ENCODE data around the gene USPL1.

Gene USPL1

DNA sequence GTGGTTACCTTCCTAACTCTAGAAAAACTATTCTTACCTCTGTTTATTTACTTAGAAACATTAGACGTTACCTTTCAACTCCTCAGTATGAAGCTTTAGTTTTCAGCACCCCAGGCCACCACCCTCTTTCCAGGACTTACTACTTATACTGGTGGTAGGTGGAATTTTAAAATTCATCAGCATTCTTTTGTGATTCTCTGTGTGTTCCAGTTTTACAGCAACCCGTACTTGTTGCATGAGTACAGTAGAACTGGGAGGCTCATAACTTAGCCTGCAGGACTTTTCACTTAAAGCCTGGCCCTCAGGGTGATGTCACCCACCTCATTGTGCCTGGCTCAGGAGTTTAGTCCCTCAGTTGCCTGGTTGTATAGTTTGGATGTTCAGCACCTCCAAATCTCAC is 68.3 kb downstream of the USPL1 start:
- H3K9ac ChIP-seq: no peak overlapping the region
- no peaks in the 10 kb centered on the region for H3K36me3 ChIP-seq
- no peaks in the 10 kb centered on the region for H4K20me1 ChIP-seq
- H3K4me3 ChIP-seq: no peak overlapping the region
- no peak overlapping the region; a peak in 1 of 22 replicates for H3K27ac ChIP-seq
- H3K9me3 ChIP-seq (replicated peaks in 1 of 11): peaks cover 0 to 5% (median 0%) of the 10 kb centered on the region in 11 experiments; a peak in 1 of 22 replicates
- H3K4me2 ChIP-seq: peak overlapping the region in 4 of 11 experiments; percentile 8 to 35 (median 16); a peak in 5 of 22 replicates
- TF ChIP-seq Cebpa-rat (IDR thresholded peaks at IDR 0.05): no peak
- no peaks in the 10 kb centered on the region for H3K27me3 ChIP-seq
- peaks cover 16 to 60% (median 37%) of the 10 kb centered on the region in 10 experiments for H3K4me1 ChIP-seq

DNA sequence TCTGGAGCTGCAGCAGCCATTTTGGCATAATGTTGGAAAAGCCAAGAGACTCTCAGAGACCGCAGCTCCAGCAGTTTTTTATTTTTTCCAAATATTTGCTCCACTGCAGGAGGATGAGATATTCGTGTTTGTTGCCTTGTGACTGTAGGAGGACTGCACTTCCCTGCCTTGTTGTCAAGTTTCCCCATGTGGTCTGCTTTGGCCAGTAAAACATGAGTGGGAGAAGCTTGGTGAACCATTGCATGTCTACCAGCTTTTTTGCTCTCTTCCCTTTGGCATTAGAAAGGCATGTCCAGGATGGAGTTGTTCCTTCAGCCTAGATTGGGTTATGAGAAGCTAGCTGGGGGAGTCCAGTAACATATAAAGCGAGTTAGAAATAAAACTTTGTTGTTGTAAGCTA is 69.9 kb downstream of the USPL1 start:
- no peak overlapping the region for H3K4me3 ChIP-seq
- no peaks in the 10 kb centered on the region for H3K36me3 ChIP-seq
- no peak for TF ChIP-seq Cebpa-rat (IDR thresholded peaks at IDR 0.05)
- H3K4me1 ChIP-seq: peaks cover 21 to 60% (median 37%) of the 10 kb centered on the region in 10 experiments
- no peaks in the 10 kb centered on the region for H4K20me1 ChIP-seq
- H3K9me3 ChIP-seq (replicated peaks in 1 of 11): peaks cover 0 to 5% (median 0%) of the 10 kb centered on the region in 11 experiments; a peak in 1 of 22 replicates
- 0 out of 22 replicates have a peak overlapping the region, but pooled peaks of 1 of the 11 experiments have one; percentile 12 for H3K4me2 ChIP-seq
- no peak overlapping the region for H3K27ac ChIP-seq
- no peaks in the 10 kb centered on the region for H3K27me3 ChIP-seq
- no peak overlapping the region for H3K9ac ChIP-seq

DNA sequence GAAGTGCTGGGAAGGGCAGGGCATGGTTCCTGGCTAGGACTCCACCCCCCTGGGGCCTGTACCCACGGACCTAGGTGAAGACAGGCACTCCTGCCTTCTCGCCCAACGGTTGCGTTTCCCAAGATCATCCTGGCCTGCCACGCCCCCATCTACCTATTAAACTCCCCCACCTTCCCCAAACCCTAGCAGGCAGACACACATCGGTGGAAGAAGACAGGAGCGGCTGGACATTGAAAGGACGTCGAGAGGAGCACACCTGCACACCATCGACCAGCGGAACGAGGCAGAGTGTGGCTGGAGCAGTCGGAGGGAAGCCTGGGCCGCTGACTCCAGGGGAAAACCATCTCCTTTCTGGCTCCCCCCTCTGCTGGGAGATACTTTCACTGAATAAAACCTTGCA is 72.0 kb downstream of the USPL1 start:
- Histone ChIP-seq H3K9me3 (replicated peaks in 1 of 11) (peaks cover 0 to 5% (median 0%) of the 10 kb centered on the region in 11 experiments; a peak in 1 of 22 replicates), H3K9ac (peak overlapping the region; percentile 53 to 83 (median 79); a peak in 21 of 22 replicates), H4K20me1 (no peaks in the 10 kb centered on the region), H3K4me3 (peak overlapping the region; percentile 42 to 60 (median 51); a peak in 17 of 20 replicates), H3K27me3 (no peaks in the 10 kb centered on the region), H3K27ac (peak overlapping the region; percentile 21 to 94 (median 89); a peak in 20 of 22 replicates), H3K4me2 (peak overlapping the region; percentile 77 to 97 (median 89)), H3K36me3 (no peaks in the 10 kb centered on the region), H3K4me1 (peaks cover 21 to 74% (median 39%) of the 10 kb centered on the region in 10 experiments)
- TF ChIP-seq Cebpa-rat (IDR thresholded peaks at IDR 0.05): no peak

GRCh38 chr13:30690282-30691188 is 72.8 kb downstream of the USPL1 start:
- Histone ChIP-seq H3K4me1 (peaks cover 22 to 81% (median 47%) of the 10 kb centered on the region in 10 experiments), H3K4me2 (peak overlapping the region; percentile 77 to 97 (median 89)), H3K4me3 (peak overlapping the region; percentile 42 to 60 (median 51)), H3K36me3 (no peaks in the 10 kb centered on the region), H3K27me3 (no peaks in the 10 kb centered on the region), H3K27ac (peak overlapping the region; percentile 63 to 94 (median 89)), H3K9me3 (replicated peaks in 1 of 11) (peaks cover 0 to 5% (median 0%) of the 10 kb centered on the region in 11 experiments; a peak in 1 of 22 replicates), H3K9ac (peak overlapping the region; percentile 54 to 83 (median 79); a peak in 21 of 22 replicates), H4K20me1 (no peaks in the 10 kb centered on the region)
- no peak for TF ChIP-seq Cebpa-rat (IDR thresholded peaks at IDR 0.05)

- Histone ChIP-seq H3K4me1 (peaks cover 38 to 84% (median 59%) of the 10 kb centered on the region in 10 experiments), H4K20me1 (no peaks in the 10 kb centered on the region), H3K27ac (peak overlapping the region in 8 of 11 experiments; percentile 79 to 94 (median 91); a peak in 12 of 22 replicates), H3K9me3 (replicated peaks in 1 of 11) (peaks cover 0 to 5% (median 0%) of the 10 kb centered on the region in 11 experiments; a peak in 1 of 22 replicates), H3K27me3 (no peaks in the 10 kb centered on the region), H3K4me3 (no peak overlapping the region), H3K4me2 (peak overlapping the region in 7 of 11 experiments; percentile 81 to 97 (median 93); a peak in 13 of 22 replicates), H3K36me3 (no peaks in the 10 kb centered on the region), H3K9ac (no peak overlapping the region)
- no peak for TF ChIP-seq Cebpa-rat (IDR thresholded peaks at IDR 0.05)
Measured at GRCh38 chr13:30692113-30692512, 74.4 kb downstream of the USPL1 start.

- Histone ChIP-seq H3K27ac (peak overlapping the region in 10 of 11 experiments; percentile 48 to 85 (median 74); a peak in 20 of 22 replicates), H3K9ac (peak overlapping the region in 10 of 11 experiments; percentile 9 to 69 (median 52); a peak in 15 of 22 replicates), H3K27me3 (no peaks in the 10 kb centered on the region), H3K4me3 (peak overlapping the region in 7 of 10 experiments; percentile 0 to 55 (median 29); a peak in 10 of 20 replicates), H3K4me1 (peaks cover 18 to 99% (median 74%) of the 10 kb centered on the region in 10 experiments), H3K4me2 (peak overlapping the region; percentile 67 to 92 (median 79)), H3K36me3 (no peaks in the 10 kb centered on the region), H4K20me1 (no peaks in the 10 kb centered on the region), H3K9me3 (replicated peaks in 1 of 11) (no peaks in the 10 kb centered on the region)
- TF ChIP-seq Cebpa-rat (IDR thresholded peaks at IDR 0.05): peak in 5 of 11 experiments; percentile 24 to 69 (median 58); a peak in 6 of 22 replicates
Measured at GRCh38 chr13:30696278-30697176, 78.8 kb downstream of the USPL1 start.

GRCh38 chr13:30697177-30697953 is 79.6 kb downstream of the USPL1 start:
- Histone ChIP-seq H3K9me3 (replicated peaks in 1 of 11) (no peaks in the 10 kb centered on the region), H3K27ac (peak overlapping the region in 9 of 11 experiments; percentile 55 to 85 (median 75); a peak in 17 of 22 replicates), H3K4me1 (peaks cover 18 to 97% (median 68%) of the 10 kb centered on the region in 10 experiments), H4K20me1 (no peaks in the 10 kb centered on the region), H3K4me2 (peak overlapping the region; percentile 67 to 92 (median 79); a peak in 21 of 22 replicates), H3K9ac (peak overlapping the region in 6 of 11 experiments; percentile 45 to 69 (median 64); a peak in 11 of 22 replicates), H3K27me3 (no peaks in the 10 kb centered on the region), H3K36me3 (no peaks in the 10 kb centered on the region), H3K4me3 (peak overlapping the region in 6 of 10 experiments; percentile 0 to 55 (median 34); a peak in 8 of 20 replicates)
- no peak for TF ChIP-seq Cebpa-rat (IDR thresholded peaks at IDR 0.05)

Data from BLaER1 treated with 17β-estradiol and CSF1 and Interleukin-3, amounts not matched to agents 10 nM and 100 nM (cell line).